Mesothelial cell of epicardium (in vitro differentiated cells): Measurements from ENCODE around the gene METTL21A. TPM values are rescaled to one million over a fixed set of nuclear protein-coding genes. Genes with fewer than 3 reads are reported as not detected.
"Not testable (repeated sequence)": the region's sequence is repeated elsewhere in the genome, so short reads cannot be mapped to it uniquely, and the experiment has no call there.

Experiments
- DNase-seq, 2 experiments: peaks; one replicate each; pipeline ENCODE4 v3.0.0; 2021; ENCODE audit warnings: low spot score in 2 of 2; ENCODE audit not compliant: unreplicated experiment in 2 of 2
- H3K27ac Mint-ChIP-seq: 2 replicates; pipeline ENCODE4 v1.8.0; 2021; ENCODE audit warnings: mixed read lengths
- H3K27me3 Mint-ChIP-seq: 2 replicates; pipeline ENCODE4 v1.8.0; 2021; ENCODE audit warnings: low read depth, mixed read lengths
- H3K36me3 Mint-ChIP-seq: 2 replicates; pipeline ENCODE4 v1.8.0; 2021; ENCODE audit warnings: mixed read lengths
- H3K4me1 Mint-ChIP-seq: 2 replicates; pipeline ENCODE4 v1.8.0; 2021; ENCODE audit warnings: mixed read lengths
- H3K4me3 Mint-ChIP-seq: 2 replicates; pipeline ENCODE4 v1.8.0; 2021; ENCODE audit warnings: mild to moderate bottlenecking, moderate library complexity, mixed read lengths
- H3K9me3 Mint-ChIP-seq: 2 replicates; pipeline ENCODE4 v1.8.0; 2021; ENCODE audit warnings: mixed read lengths
- total RNA-seq: library from RNA; stranded (reverse); gene quantifications from 3 replicates; pipeline ENCODE4 v1.2.1, GENCODE V29; 2021
- TF ChIP-seq, protein P1 (sequence below): fragments of 200-600 bp; sonication (generic); IDR thresholded peaks from one replicate; pipeline ENCODE4 v1.5.0; 2021; ENCODE audit warnings: antibody characterized with exemption; ENCODE audit not compliant: unreplicated experiment

METTL21A gene
- total RNA-seq, 1 donor from 2014 or later, result 18.6 TPM

DNA sequence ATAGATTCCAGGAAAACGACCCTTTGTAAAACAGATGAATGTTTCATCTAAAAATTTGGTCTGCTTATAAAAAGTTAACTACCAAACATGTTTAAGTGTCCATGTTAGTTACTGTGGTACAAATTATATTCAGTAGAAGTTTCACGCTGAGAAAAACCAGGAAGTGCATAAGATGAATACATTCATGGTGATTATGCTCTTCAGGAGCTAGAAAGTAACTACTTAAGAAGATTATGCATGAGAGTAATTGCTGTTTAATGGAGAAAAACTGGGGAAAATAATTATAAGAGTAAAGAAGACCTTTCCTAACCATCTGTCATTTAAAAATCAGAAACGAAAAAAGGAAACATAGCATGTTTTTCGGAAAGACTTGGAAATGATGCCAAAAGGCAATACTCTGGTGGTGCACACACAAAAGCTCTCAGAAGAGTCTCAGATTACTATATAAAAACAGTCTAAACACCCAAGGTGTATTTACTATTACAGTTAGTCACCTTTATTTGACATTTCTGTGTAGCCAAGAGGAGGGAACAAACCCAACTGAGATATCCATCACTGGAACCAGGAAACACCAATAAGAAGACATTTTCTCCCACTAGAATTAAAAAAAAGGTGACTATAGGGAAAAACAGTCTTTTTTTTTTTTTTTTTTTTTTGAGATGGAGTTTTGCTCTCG is 38.8 kb upstream of the METTL21A start:
- H3K4me3 Mint-ChIP-seq, result peak overlapping the region; percentile 7
- no peak for DNase-seq
- H3K27ac Mint-ChIP-seq, result peak overlapping the region; percentile 83
- H3K9me3 Mint-ChIP-seq, result no peaks in the 10 kb centered on the region
- TF ChIP-seq, protein P1, sequence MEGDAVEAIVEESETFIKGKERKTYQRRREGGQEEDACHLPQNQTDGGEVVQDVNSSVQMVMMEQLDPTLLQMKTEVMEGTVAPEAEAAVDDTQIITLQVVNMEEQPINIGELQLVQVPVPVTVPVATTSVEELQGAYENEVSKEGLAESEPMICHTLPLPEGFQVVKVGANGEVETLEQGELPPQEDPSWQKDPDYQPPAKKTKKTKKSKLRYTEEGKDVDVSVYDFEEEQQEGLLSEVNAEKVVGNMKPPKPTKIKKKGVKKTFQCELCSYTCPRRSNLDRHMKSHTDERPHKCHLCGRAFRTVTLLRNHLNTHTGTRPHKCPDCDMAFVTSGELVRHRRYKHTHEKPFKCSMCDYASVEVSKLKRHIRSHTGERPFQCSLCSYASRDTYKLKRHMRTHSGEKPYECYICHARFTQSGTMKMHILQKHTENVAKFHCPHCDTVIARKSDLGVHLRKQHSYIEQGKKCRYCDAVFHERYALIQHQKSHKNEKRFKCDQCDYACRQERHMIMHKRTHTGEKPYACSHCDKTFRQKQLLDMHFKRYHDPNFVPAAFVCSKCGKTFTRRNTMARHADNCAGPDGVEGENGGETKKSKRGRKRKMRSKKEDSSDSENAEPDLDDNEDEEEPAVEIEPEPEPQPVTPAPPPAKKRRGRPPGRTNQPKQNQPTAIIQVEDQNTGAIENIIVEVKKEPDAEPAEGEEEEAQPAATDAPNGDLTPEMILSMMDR, result no peak
- H3K4me1 Mint-ChIP-seq, result peaks cover 22% of the 10 kb centered on the region
- H3K36me3 Mint-ChIP-seq, result no peaks in the 10 kb centered on the region
- no peaks in the 10 kb centered on the region for H3K27me3 Mint-ChIP-seq

GRCh38 chr2:207662203-207662602 is 37.0 kb upstream of the METTL21A start:
- no peak overlapping the region for H3K4me3 Mint-ChIP-seq
- no peak for DNase-seq
- TF ChIP-seq, protein P1, result no peak
- H3K4me1 Mint-ChIP-seq, result peaks cover 21% of the 10 kb centered on the region
- H3K36me3 Mint-ChIP-seq, result no peaks in the 10 kb centered on the region
- H3K9me3 Mint-ChIP-seq, result no peaks in the 10 kb centered on the region
- no peak overlapping the region for H3K27ac Mint-ChIP-seq
- no peaks in the 10 kb centered on the region for H3K27me3 Mint-ChIP-seq

GRCh38 chr2:207660994-207661393 is 35.8 kb upstream of the METTL21A start:
- TF ChIP-seq, protein P1, result no peak
- Mint-ChIP-seq H3K9me3 (no peaks in the 10 kb centered on the region), H3K4me1 (peaks cover 16% of the 10 kb centered on the region), H3K27ac (no peak overlapping the region), H3K27me3 (no peaks in the 10 kb centered on the region), H3K36me3 (no peaks in the 10 kb centered on the region), H3K4me3 (no peak overlapping the region)
- no peak for DNase-seq

DNA sequence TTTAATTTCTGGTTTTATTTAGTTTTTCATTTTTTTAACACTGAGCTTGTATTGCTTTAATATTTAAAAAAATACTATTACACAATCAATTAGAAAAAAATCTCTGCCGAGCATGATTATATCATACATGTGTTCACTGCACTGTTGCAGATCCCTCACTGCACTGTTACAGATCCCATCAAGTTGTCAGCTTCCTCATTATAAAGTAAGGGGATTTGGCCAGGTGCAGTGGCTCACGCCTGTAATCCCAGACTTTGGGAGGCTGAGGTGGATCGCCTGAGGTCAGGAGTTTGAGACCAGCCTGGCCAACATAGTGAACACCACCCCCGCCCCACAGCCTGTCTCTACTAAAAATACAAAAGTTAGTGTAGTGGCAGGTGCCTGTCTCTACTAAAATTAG is 33.0 kb upstream of the METTL21A start:
- H3K4me1 Mint-ChIP-seq, result peaks cover 7% of the 10 kb centered on the region
- H3K36me3 Mint-ChIP-seq, result no peaks in the 10 kb centered on the region
- H3K27me3 Mint-ChIP-seq, result no peaks in the 10 kb centered on the region
- DNase-seq, result no peak
- H3K27ac Mint-ChIP-seq, result no peak overlapping the region
- H3K4me3 Mint-ChIP-seq, result no peak overlapping the region
- TF ChIP-seq, protein P1, result no peak
- H3K9me3 Mint-ChIP-seq, result no peaks in the 10 kb centered on the region

- TF ChIP-seq, protein P1, result no peak
- no peaks in the 10 kb centered on the region for H3K9me3 Mint-ChIP-seq
- no peaks in the 10 kb centered on the region for H3K27me3 Mint-ChIP-seq
- no peaks in the 10 kb centered on the region for H3K36me3 Mint-ChIP-seq
- H3K4me3 Mint-ChIP-seq, result no peak overlapping the region
- DNase-seq, result no peak
- H3K4me1 Mint-ChIP-seq, result peaks cover 4% of the 10 kb centered on the region
- no peak overlapping the region for H3K27ac Mint-ChIP-seq
Observed at GRCh38 chr2:207655000-207655399, 29.8 kb upstream of the METTL21A start.

DNA sequence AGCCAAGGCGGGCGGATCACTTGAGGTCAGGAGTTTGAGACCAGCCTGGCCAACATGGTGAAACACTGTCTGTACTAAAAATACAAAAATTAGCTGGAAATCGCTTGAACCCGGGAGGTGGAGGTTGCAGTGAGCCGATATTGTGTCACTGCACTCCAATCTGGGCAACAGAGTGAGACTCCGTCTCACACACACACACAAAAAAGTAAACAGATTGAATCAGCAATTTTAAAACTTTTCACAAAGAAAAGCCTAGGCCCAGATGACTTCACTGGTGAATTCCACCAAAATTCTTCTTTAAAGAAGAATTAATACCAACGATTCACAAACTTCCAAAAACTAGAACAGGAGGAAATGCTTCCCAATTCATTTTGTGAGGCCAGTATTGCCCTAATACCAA is 21.4 kb upstream of the METTL21A start:
- peaks cover 15% of the 10 kb centered on the region for H3K9me3 Mint-ChIP-seq
- H3K36me3 Mint-ChIP-seq, H3K27ac Mint-ChIP-seq, H3K27me3 Mint-ChIP-seq, DNase-seq, H3K4me3 Mint-ChIP-seq, H3K4me1 Mint-ChIP-seq: not testable (repeated sequence)
